GM18873 (cell line): ENCODE measurements around the gene AXDND1.
A peak's percentile ranks its signal among the peaks of the same experiment; 100 is the strongest.
"Not testable (repeated sequence)": the region's sequence is repeated elsewhere in the genome, so short reads cannot be mapped to it uniquely, and the experiment has no call there.

Source experiments
- ATAC-seq: cut with Tn5 transposase; IDR thresholded peaks from one replicate; pipeline ENCODE4 v1.9.1; 2021; ENCODE audit warnings: mild to moderate bottlenecking, moderate library complexity, moderate number of reproducible peaks; ENCODE audit not compliant: unreplicated experiment, low FRiP score

The AXDND1 gene

DNA sequence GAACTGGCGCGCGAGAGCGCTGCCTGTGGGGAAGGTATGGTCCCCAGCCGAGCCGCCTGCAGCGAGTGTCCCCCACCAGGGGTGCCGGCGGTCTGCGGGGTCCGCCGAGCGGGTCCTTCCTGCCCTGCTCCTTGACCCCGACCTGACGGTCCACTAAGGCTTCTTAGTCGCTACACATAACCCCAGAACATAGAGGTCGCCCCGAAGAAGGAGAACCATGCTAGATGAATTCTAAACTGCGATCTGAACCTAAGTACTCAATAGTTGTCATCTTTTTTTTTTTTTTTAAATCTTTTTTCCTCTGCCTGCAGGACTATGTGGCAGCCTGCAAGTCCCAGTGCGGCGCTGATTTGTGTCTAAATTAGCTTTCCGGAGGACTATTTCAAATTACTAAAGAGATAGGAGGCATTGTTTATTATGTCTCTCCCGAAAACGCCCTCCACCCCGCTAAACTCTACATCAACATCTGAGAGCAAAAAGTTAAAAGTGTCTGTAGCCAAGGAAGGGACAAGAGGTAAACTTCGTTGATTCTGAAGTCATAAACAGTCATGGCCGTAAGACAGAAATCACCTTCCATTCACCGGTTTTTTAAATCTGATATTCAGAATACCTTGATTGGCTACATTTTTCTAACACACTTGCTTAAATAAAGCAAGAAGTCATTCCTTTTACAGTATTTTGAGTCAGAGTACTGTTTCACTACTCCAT is 476 bp downstream of the AXDND1 start:
- ATAC-seq: peak; percentile 33

- ATAC-seq: no peak
These were observed 4.1 kb downstream of the AXDND1 start for GRCh38 chr1:179369751-179370341.

- no peak for ATAC-seq
These were observed 6.4 kb downstream of the AXDND1 start for GRCh38 chr1:179372160-179372559.

DNA sequence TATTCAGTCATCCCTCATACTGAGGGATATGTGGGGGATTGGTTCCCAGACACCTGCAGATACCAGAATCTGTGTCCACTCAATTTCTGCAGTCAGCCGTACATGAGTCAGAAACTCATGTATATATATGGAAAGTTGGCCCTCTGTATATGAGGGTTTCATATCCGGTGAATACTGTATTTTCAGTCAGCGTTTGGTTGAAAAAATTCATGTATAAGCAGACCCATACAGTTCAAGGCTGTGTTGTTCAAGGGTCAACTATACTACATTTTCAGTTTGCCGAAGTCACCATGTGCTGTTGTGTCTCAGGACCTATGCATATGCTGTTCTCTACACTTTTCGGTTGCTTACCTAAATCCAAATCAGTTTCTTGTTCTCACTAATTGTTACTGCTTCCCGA is 10.5 kb downstream of the AXDND1 start:
- no peak for ATAC-seq

DNA sequence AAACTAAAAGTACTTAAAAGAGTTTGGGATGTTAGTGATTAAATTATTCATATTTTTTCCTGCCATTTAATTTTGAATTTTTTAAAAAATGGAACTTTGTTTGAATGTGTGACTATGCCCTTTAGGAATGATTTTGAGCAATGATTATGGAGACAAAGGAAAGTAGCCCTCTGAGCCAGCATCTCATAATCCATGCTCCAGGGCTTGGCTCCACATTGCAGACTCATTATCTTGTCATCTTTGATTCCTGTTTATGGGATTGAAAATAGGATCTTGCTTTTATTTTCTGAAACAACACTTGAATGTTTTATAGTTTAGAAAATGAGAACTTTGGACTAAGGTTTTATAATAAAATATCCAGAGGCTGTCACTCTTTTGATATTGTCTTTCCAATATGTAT is 14.5 kb downstream of the AXDND1 start:
- no peak for ATAC-seq

DNA sequence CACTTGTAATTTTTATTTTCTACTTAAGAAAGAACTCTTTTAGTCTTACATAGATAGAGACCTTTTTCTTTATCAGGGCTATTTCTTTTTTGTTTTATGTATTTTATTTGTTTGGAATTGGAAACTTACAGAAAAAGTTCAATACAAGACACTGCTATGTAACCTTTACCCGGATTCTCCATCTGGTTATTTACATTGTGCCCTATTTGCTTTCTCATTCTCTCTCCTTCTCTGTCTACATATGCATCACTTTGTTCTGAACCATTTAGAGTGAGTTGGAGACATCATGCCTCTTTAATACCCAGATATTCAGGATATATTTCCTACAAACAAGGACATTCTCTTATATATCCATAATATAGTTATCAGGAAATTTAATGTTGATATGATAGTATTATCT is 18.3 kb downstream of the AXDND1 start:
- ATAC-seq: no peak

DNA sequence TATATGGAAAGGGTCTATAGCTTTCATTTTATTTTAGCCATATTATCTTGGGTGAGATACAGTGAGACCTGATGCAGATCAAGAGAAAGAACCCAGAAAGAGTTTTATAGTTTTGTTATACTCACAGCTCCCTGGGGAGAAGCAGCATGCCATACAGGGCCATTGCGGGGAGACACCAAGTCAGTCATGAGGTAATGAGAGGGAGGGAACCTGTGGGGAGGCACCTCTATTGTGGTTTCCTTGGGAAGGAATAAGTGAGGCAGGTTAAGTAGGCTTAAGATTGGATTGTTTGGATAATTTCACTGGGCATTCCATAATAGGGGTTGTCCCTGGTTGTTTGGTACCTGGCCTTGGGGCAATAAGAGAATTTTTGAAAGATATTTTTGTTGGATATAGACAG is 19.7 kb downstream of the AXDND1 start:
- no peak for ATAC-seq

- no peak for ATAC-seq
These were observed 27.9 kb downstream of the AXDND1 start for GRCh38 chr1:179393721-179394120.

DNA sequence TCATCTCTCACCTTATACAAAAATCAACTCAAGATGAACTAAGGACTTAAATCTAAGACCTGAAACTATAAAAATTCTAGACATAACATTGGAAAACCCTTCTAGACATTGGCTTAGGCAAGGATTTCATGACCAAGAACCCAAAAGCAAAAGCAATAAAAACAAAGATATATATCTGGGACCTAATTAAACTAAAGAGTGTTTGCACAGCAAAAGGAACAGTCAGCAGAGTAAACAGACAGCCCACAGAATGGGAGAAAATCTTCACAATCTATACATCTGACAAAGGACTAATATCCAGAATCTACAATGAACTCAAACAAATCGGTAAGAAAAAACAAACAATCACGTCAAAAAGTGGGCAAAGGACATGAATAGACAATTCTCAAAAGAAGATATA is 33.6 kb downstream of the AXDND1 start:
- ATAC-seq: not testable (repeated sequence)

GRCh38 chr1:179417760-179418159 is 52.0 kb downstream of the AXDND1 start:
- ATAC-seq: not testable (repeated sequence)

GRCh38 chr1:179418706-179419105 is 52.9 kb downstream of the AXDND1 start:
- not testable (repeated sequence) for ATAC-seq

GRCh38 chr1:179424610-179425009 is 58.8 kb downstream of the AXDND1 start:
- no peak for ATAC-seq

GRCh38 chr1:179425186-179425585 is 59.4 kb downstream of the AXDND1 start:
- no peak for ATAC-seq

DNA sequence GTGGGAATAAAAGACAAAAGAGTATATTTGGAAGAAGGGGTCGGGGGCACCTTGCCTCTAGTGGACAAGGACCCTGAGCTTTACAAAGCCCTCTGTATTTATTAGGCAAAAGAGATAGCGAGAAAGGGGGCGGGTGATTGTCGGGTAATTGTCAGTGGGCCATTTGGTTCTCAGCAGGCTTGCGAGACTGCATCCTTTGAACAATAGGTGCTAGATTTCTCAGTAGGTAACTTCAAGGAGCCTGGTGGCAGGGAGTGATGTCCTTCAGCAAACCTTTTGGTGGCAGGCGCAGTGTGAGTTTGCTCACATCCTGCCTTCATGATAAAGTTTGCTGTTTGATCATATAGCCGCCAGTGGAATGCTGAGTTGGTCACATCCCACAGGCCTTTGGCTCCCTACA is 71.4 kb downstream of the AXDND1 start:
- ATAC-seq: no peak

- not testable (repeated sequence) for ATAC-seq
These were observed 73.9 kb downstream of the AXDND1 start for GRCh38 chr1:179439646-179440045.

GRCh38 chr1:179440301-179440700 is 74.5 kb downstream of the AXDND1 start:
- ATAC-seq: not testable (repeated sequence)

DNA sequence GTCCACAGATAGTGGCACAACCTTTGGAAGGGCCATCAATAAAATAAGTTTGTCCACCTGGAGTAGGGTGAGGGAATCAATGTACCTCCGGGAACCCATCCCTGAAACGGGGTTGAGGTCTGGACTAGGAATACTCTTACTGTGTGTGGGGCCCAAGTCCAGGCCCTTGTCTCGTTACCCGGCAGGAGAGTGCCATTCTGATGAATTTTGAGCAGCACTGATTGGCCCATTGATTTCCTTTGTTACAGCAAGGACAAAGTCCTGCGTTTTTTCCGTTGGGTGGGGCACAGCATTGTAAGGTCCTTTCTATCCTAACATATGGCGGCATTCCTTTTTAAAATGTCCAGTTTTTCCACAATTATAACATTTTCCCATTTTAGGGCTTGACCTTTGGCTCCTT is 75.2 kb downstream of the AXDND1 start:
- ATAC-seq: no peak

DNA sequence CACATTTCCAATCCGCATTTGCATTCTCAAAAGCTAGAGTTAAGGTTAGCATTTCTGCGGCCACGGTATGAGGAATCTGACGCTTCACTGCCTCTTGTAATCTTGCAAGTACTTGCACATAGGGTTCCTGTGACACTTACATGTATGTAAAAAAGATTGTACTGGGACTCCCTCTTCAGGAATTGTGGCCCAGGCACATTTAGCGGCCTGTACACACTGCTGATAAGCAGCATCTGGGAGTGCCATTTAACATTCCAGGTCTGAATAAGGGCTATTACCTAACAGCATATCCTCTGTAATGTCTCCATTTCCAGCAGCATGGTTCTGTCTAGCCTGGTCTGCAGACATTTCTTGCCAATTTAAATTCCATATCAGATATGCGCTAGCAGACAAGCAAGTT is 75.7 kb downstream of the AXDND1 start:
- ATAC-seq: no peak

DNA sequence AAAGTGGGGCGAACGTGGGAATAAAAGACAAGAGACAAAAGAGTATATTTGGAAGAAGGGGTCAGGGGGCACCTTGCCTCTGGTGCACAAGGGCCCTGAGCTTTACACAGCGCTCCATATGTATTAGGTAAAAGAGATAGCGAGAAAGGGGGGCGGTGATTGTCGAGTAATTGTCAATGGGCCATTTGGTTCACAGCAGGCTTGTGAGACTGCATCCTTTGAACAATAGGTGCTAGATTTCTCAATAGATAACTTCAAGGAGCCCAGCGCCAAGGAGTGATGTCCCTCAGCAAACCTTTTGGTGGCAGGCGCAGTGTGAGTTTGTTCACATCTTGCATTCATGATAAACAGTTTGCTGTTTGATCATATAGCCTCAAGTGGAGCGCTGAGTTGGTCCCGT is 77.1 kb downstream of the AXDND1 start:
- not testable (repeated sequence) for ATAC-seq

DNA sequence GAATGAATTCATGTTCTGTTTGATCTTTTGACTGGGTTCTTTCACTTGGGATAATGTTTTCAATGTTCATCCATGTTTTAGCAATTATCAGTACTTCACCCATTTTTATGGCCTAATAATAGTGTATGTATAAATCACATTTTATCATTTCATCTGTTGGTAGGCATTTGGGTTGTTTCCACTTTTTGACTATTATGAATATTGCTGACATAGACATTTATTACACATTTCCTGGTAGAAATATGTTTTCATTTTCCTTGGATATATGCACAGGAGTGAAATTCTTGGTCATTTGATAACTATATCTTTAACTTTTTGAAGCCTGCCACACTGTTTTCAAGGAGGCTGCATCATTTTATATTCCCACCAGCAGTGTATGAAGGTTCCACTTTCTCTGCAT is 79.8 kb downstream of the AXDND1 start:
- ATAC-seq: no peak

GRCh38 chr1:179447489-179447888 is 81.7 kb downstream of the AXDND1 start:
- no peak for ATAC-seq

DNA sequence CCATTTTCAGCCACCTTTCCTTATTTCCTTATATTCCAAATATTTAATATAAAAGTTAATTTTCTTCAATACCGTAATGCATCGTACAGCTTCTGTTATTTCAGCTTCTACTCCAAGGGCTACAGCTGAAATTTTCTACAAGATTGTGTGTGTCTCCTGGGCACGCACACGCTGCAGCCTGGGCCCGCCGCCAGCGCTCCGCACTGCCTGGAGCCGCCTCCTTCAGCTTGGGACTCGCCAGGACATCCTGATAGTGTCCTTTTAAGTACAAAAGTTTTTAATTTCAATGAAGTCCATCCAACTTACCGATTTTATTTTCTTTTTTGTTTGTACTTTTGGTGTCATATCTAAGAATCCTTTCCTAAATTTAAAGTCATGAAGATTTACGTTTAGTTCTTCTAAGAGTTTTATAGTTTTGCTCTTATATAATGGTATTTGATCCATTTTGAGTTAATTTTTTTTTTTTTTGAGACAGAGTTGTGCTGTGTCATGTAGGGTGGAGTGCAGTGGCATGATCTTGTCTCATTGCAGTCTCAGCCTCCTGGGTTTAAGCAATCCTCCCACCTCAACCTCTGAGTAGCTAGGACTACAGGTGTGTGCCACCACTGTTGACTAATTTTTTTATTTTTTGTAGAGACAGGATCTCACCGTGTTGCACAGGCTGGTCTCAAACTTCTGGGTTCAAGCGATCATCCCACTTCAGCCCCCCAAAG is 82.8 kb downstream of the AXDND1 start:
- no peak for ATAC-seq
